WTC11 (cell line): ENCODE results near the gene FANCD2. TPM values are rescaled to one million over a fixed set of nuclear protein-coding genes. Genes with fewer than 3 reads are reported as not detected.

Experiments
- ATAC-seq: fragments of 200-7000 bp; cut with Tn5 transposase; 2 replicates; pipeline ENCODE4 v1.10.0; 2021; ENCODE audit warnings: mild to moderate bottlenecking, moderate library complexity
- CTCF ChIA-PET: fragments of 300-600 bp; sonication (Branson Sonifier 250); formaldehyde crosslinking; loops from one replicate; lab custom pipeline; 2021; ENCODE audit warnings: antibody characterized with exemption; lab: Charles Lee
- POLR2A ChIA-PET: fragments of 350-600 bp; sonication (Branson Sonifier 250); formaldehyde crosslinking; loops from one replicate; lab custom pipeline; 2021; ENCODE audit warnings: antibody characterized with exemption; lab: Charles Lee
- DNase-seq: peaks from one replicate; pipeline ENCODE4 v3.0.0; 2021; ENCODE audit warnings: low spot score
- H3K27ac Mint-ChIP-seq: 2 replicates; pipeline ENCODE4 v1.8.0; 2021; ENCODE audit warnings: mixed read lengths
- H3K27me3 Mint-ChIP-seq: 2 replicates; pipeline ENCODE4 v1.8.0; 2021; ENCODE audit warnings: low read depth, mild to moderate bottlenecking, moderate library complexity, mixed read lengths
- H3K36me3 Mint-ChIP-seq: 2 replicates; pipeline ENCODE4 v1.8.0; 2021; ENCODE audit warnings: mixed read lengths
- H3K4me1 Mint-ChIP-seq: 2 replicates; pipeline ENCODE4 v1.8.0; 2022; ENCODE audit warnings: mixed read lengths
- H3K4me3 Mint-ChIP-seq: 2 replicates; pipeline ENCODE4 v1.8.0; 2021; ENCODE audit warnings: mild to moderate bottlenecking, moderate library complexity, mixed read lengths
- H3K9me3 Mint-ChIP-seq: 2 replicates; pipeline ENCODE4 v1.8.0; 2021; ENCODE audit warnings: mixed read lengths
- CTCF ChIP-seq: fragments of 200-600 bp; IDR thresholded peaks from 2 replicates; pipeline ENCODE4 v1.8.0; 2022; ENCODE audit warnings: antibody characterized with exemption
- ELF4 ChIP-seq: sonication (generic); formaldehyde crosslinking; IDR thresholded peaks from 2 replicates; pipeline ENCODE4 v1.8.1; 2022; ENCODE audit warnings: low read depth, mild to moderate bottlenecking, moderate library complexity, missing genetic modification reagents
- ESRRA ChIP-seq: sonication (generic); formaldehyde crosslinking; IDR thresholded peaks from 2 replicates; pipeline ENCODE4 v1.8.1; 2022; ENCODE audit warnings: mild to moderate bottlenecking, missing genetic modification reagents, borderline replicate concordance
- HMGXB4 ChIP-seq: sonication (generic); formaldehyde crosslinking; IDR thresholded peaks from 2 replicates; pipeline ENCODE4 v1.8.1; 2023; ENCODE audit warnings: mild to moderate bottlenecking, moderate library complexity, missing genetic modification reagents
- NR1H2 ChIP-seq: sonication (generic); formaldehyde crosslinking; IDR thresholded peaks from 2 replicates; pipeline ENCODE4 v1.9.0; 2021; ENCODE audit warnings: mild to moderate bottlenecking, moderate library complexity, missing genetic modification reagents
- PRDM15 ChIP-seq: sonication (generic); formaldehyde crosslinking; IDR thresholded peaks from 2 replicates; pipeline ENCODE4 v1.8.0; 2022; ENCODE audit warnings: missing genetic modification reagents
- TCF7 ChIP-seq: sonication (generic); formaldehyde crosslinking; IDR thresholded peaks from 2 replicates; pipeline ENCODE4 v1.8.0; 2022; ENCODE audit warnings: mild to moderate bottlenecking, low read depth, missing genetic modification reagents, moderate library complexity
- ZBTB21 ChIP-seq: sonication (generic); formaldehyde crosslinking; IDR thresholded peaks from 2 replicates; pipeline ENCODE4 v1.8.1; 2023; ENCODE audit warnings: mild to moderate bottlenecking, missing genetic modification reagents, borderline replicate concordance
- ZBTB43 ChIP-seq: sonication (generic); formaldehyde crosslinking; IDR thresholded peaks from 2 replicates; pipeline ENCODE4 v1.8.1; 2023; ENCODE audit warnings: mild to moderate bottlenecking, missing genetic modification reagents
- ZNF219 ChIP-seq: sonication (generic); formaldehyde crosslinking; IDR thresholded peaks from 2 replicates; pipeline ENCODE4 v1.8.0; 2023; ENCODE audit warnings: missing genetic modification reagents, mild to moderate bottlenecking, borderline replicate concordance
- total RNA-seq: library from RNA; stranded (reverse); gene quantifications from 3 replicates; pipeline ENCODE4 v1.2.3, GENCODE V29; 2021
- TF ChIP-seq, protein P1 (sequence below): sonication (generic); formaldehyde crosslinking; IDR thresholded peaks from 2 replicates; pipeline ENCODE4 v1.8.1; 2022; ENCODE audit warnings: low read depth, mild to moderate bottlenecking, moderate library complexity, missing genetic modification reagents, borderline replicate concordance
- TF ChIP-seq, protein P2 (sequence below): sonication (generic); formaldehyde crosslinking; conservative IDR thresholded peaks from 2 replicates; pipeline ENCODE4 v1.8.1; 2022; ENCODE audit warnings: mild to moderate bottlenecking, missing genetic modification reagents
- TF ChIP-seq, protein P3 (sequence below): sonication (generic); formaldehyde crosslinking; IDR thresholded peaks from 2 replicates; pipeline ENCODE4 v1.8.0; 2022; ENCODE audit warnings: mild to moderate bottlenecking, missing genetic modification reagents
- TF ChIP-seq, protein P4 (sequence below): sonication (generic); formaldehyde crosslinking; IDR thresholded peaks from 2 replicates; pipeline ENCODE4 v1.8.1; 2023; ENCODE audit warnings: mild to moderate bottlenecking, missing genetic modification reagents, moderate library complexity
- TF ChIP-seq, protein P5 (sequence below): fragments of 250-450 bp; sonication (Bioruptor Pico); IDR thresholded peaks from 2 replicates; pipeline ENCODE4 v2.1.2; 2022; ENCODE audit warnings: mild to moderate bottlenecking, moderate library complexity

Gene FANCD2
- total RNA-seq, 1 experiment from 2014 or later: 69.6 TPM

DNA sequence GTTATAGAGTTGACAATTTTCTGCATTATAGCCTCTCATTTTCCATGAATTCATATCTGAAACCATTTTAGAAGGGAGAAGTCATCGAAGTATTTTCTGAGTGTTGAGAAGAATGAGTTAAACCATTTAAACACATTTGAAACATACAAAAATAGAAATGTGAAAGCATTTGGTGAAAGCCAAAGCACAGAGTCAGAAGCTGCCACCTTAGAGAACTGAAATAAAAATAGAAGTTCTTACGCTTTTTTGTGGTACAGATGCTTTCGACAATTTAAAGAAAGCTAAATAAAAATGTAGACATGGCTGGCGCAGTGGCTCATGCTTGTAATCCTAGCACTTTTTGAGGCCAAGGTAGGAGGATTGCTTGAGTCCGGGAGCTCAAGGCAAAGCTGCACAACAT is 72.8 kb downstream of the FANCD2 start:
- Mint-ChIP-seq H3K27me3 (no peaks in the 10 kb centered on the region), H3K36me3 (peaks cover 50% of the 10 kb centered on the region), H3K27ac (no peak overlapping the region), H3K4me1 (no peaks in the 10 kb centered on the region), H3K9me3 (no peaks in the 10 kb centered on the region), H3K4me3 (no peak overlapping the region)
- TF ChIP-seq HMGXB4 (CRISPR knock-in tag): no peak
- TF ChIP-seq CTCF: no peak
- TF ChIP-seq, protein P1, sequence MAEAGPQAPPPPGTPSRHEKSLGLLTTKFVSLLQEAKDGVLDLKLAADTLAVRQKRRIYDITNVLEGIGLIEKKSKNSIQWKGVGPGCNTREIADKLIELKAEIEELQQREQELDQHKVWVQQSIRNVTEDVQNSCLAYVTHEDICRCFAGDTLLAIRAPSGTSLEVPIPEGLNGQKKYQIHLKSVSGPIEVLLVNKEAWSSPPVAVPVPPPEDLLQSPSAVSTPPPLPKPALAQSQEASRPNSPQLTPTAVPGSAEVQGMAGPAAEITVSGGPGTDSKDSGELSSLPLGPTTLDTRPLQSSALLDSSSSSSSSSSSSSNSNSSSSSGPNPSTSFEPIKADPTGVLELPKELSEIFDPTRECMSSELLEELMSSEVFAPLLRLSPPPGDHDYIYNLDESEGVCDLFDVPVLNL (CRISPR knock-in tag): no peak
- TF ChIP-seq, protein P2, sequence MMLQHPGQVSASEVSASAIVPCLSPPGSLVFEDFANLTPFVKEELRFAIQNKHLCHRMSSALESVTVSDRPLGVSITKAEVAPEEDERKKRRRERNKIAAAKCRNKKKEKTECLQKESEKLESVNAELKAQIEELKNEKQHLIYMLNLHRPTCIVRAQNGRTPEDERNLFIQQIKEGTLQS: no peak
- TF ChIP-seq ZNF219: no peak
- TF ChIP-seq NR1H2 (CRISPR knock-in tag): no peak
- ChIA-PET CTCF (no interaction called here), POLR2A (no interaction called here)
- DNase-seq (no peak), ATAC-seq (no peak)

DNA sequence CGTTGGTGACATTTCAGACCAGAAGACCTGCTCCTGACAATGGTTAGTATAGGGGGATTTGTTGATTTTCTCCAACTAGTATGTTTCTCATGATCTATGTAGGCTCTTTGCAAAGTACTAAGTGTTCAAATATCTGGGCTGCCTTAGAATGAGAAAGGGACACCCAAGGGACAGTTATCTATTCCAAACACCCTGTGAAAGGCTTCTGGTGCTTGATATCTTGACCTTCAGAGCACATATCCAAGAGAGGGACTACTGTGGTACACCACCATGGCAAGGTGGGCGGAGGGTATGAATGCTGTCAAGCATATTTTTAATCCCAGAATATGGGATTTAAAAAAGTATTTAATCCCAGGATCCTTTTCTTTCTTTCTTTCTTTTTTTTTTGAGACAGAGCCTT is 80.7 kb downstream of the FANCD2 start:
- TF ChIP-seq, protein P3, sequence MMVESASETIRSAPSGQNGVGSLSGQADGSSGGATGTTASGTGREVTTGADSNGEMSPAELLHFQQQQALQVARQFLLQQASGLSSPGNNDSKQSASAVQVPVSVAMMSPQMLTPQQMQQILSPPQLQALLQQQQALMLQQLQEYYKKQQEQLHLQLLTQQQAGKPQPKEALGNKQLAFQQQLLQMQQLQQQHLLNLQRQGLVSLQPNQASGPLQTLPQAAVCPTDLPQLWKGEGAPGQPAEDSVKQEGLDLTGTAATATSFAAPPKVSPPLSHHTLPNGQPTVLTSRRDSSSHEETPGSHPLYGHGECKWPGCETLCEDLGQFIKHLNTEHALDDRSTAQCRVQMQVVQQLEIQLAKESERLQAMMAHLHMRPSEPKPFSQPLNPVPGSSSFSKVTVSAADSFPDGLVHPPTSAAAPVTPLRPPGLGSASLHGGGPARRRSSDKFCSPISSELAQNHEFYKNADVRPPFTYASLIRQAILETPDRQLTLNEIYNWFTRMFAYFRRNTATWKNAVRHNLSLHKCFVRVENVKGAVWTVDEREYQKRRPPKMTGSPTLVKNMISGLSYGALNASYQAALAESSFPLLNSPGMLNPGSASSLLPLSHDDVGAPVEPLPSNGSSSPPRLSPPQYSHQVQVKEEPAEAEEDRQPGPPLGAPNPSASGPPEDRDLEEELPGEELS (CRISPR knock-in tag): no peak
- TF ChIP-seq, protein P4, sequence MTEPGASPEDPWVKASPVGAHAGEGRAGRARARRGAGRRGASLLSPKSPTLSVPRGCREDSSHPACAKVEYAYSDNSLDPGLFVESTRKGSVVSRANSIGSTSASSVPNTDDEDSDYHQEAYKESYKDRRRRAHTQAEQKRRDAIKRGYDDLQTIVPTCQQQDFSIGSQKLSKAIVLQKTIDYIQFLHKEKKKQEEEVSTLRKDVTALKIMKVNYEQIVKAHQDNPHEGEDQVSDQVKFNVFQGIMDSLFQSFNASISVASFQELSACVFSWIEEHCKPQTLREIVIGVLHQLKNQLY (CRISPR knock-in tag): no peak
- POLR2A ChIA-PET: no interaction called here
- no peaks in the 10 kb centered on the region for H3K9me3 Mint-ChIP-seq
- ATAC-seq (no peak), DNase-seq (no peak)
- no peak overlapping the region for H3K4me3 Mint-ChIP-seq
- peaks cover 2% of the 10 kb centered on the region for H3K36me3 Mint-ChIP-seq
- CTCF ChIA-PET: no interaction called here
- no peaks in the 10 kb centered on the region for H3K4me1 Mint-ChIP-seq
- no peak overlapping the region for H3K27ac Mint-ChIP-seq
- no peaks in the 10 kb centered on the region for H3K27me3 Mint-ChIP-seq

GRCh38 chr3:10108091-10108490 is 81.9 kb downstream of the FANCD2 start, which contains the start of gene FANCD2OS:
Gene FANCD2OS, minus strand, starts transcription at chr3:10108255. Its CDS starts 3,481 bp downstream, at chr3:10104774.
- no peak; the same call in 1 of the 2 replicates for ATAC-seq
- Mint-ChIP-seq H3K9me3 (no peaks in the 10 kb centered on the region), H3K4me1 (no peaks in the 10 kb centered on the region), H3K27me3 (no peaks in the 10 kb centered on the region), H3K4me3 (no peak within 1 kb of the TSS), H3K27ac (0 out of 2 replicates have a peak within 1 kb of the TSS, but pooled peaks have one; percentile 85), H3K36me3 (no peaks in the 10 kb centered on the region)
- DNase-seq: no peak
- ChIA-PET CTCF (interaction anchor here (0.6 kb wide), 1 partner anchor 40 kb away, joined by 3 read pairs; no protein-coding TSS in a partner anchor), POLR2A (no interaction called here)
- TF ChIP-seq, protein P5, sequence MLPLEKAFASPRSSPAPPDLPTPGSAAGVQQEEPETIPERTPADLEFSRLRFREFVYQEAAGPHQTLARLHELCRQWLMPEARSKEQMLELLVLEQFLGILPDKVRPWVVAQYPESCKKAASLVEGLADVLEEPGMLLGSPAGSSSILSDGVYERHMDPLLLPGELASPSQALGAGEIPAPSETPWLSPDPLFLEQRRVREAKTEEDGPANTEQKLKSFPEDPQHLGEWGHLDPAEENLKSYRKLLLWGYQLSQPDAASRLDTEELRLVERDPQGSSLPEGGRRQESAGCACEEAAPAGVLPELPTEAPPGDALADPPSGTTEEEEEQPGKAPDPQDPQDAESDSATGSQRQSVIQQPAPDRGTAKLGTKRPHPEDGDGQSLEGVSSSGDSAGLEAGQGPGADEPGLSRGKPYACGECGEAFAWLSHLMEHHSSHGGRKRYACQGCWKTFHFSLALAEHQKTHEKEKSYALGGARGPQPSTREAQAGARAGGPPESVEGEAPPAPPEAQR (CRISPR knock-in tag): no peak
- TF ChIP-seq NR1H2 (CRISPR knock-in tag): no peak
- TF ChIP-seq TCF7 (CRISPR knock-in tag): no peak
- no peak for TF ChIP-seq ESRRA
- TF ChIP-seq ZBTB43 (CRISPR knock-in tag): no peak
- no peak for TF ChIP-seq ELF4 (CRISPR knock-in tag)
- no peak for TF ChIP-seq PRDM15 (CRISPR knock-in tag)
- no peak for TF ChIP-seq ZBTB21 (CRISPR knock-in tag)
